DLD1 (cell line): ENCODE results near the gene STARD10.

Experiments
- in situ Hi-C: cut with HindIII; loops from 2 replicates; pipeline ENCODE4 v1.10.0; 2017; ENCODE audit warnings: low sequenced_read_pairs

The STARD10 gene

DNA sequence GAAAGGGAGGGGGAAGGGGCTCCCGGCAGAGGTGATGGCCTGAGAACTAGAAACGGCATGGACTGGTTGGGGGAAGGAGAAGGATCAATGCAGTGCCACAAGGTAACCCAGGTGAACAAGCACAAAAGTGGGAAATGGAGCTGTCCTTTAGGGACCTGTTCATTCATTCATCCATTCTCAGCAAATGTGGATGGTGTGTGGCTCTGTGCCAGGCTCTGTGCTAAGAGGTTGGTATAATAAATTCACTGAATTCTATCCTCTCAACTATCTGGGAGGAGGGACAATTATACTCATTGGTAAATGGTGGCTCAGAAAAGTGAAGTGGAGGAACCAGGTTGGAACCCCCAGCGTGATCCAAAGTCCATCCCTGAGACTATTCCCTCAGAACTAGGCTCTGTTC, 23.0 kb downstream of the STARD10 start:
- in situ Hi-C loops, result no loop called here

DNA sequence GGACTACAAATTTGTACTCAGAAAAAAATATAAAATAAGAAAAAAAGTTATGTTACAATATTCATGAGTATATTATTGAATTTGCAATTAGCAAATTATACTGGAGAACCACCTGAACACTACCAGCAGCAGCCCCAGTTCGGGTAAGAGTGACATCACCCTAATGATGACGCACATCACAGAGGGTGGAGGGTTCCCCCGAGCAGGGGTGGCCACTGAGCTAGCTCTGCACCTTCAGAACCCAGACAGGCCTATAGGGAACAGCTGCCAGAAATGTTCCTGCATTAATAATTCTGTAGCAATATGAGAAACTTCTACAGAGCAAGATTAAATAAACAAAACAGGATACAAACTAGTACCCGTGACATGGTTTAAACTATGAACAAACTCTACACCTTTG, 24.2 kb downstream of the STARD10 start:
- in situ Hi-C loops, result no loop called here

DNA sequence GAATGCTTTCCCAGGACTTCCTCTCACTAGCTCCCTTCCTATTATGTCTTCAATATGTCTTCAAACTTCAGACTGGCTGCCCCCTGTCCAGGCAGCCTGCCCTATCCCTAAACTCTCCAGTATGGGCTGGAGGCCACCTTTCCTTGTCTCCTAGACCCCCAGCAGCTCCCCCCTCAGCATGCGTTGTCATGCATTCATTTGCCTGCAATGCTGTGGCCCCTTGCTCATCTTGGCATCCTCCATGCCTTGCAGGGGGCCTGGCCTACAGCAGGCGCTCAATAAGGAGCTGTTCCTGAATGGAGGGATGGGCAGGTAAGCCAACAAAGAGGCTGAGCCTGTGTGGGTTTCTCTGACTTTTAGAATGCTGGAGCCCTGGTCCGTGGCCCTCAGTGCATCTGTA, 25.3 kb downstream of the STARD10 start:
- in situ Hi-C loops, result no loop called here

DNA sequence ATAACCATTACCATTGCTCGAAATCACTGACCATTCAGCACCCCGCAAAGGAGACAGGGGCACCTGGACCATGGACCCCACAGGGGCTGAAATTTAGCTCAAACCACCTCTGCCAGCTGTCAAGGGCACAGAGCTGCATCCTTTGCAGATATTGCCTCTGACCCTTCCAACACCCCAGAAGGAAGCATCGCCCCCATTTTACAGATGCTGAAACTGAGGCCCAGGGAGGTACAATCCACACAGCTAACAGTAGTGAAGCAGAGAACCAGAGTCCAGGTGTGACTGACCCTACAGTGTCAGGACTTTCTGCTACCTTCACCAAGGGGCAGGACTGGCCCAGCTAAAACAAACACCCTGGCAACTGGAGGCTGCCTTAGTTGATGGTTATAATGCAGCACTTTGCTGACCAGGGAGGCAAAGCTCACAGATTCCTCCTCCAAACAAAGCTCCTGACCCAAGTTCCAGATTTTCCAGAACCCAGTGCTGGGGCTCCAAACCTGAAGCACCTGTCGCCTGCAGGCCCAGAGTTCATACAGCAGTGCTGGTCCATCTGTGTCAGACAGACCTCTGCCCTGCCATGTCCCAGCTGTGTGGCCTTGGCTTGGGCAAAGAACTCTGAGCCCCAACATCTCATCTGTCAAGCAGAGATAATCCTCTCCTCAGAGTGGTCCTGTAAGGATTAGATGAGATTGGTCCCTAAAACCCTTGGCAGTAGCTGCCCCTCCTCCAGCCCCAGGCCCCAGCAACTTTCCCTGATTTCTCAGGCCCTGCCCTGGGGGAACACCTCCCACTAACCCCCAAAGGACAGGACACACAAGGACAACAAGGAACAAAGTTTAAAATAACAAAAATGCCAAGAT, 26.4 kb downstream of the STARD10 start:
- in situ Hi-C loops, result no loop called here

DNA sequence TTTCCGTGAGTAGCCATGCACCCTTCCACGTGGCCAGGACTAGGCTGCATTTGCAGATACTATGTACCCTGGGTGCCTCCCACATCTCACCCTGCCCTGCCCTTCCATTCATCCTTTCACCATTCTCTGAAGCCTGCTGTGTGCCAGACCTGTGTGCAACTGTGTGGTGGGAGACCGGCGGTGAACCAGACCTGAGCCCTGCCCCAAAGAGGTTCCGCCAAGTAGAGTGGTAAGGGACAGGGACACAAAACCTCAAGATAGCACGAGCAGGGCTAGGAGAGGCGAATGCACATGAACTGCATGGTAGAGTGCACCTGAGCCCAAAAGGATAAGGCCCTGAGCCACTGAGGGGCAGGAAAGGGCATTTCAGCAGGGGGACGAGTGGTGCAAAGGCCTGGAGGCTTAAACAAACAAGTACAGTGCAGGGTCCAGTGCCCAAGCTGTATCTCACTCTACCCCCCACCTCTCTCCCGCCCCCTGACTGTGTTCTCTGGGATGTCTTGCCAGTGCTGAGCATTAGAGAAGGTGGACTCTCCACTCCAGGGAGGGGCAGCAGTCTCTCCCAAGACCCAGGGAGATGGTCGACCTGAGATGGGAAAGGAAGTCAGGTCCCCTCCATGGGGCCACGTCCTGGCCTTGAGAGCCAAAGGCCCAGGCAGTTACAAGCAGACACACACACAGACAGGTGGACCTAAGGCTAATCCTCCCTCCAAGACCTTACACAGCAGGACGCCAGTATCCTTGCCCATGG, 27.5 kb downstream of the STARD10 start:
- in situ Hi-C loops, result no loop called here

DNA sequence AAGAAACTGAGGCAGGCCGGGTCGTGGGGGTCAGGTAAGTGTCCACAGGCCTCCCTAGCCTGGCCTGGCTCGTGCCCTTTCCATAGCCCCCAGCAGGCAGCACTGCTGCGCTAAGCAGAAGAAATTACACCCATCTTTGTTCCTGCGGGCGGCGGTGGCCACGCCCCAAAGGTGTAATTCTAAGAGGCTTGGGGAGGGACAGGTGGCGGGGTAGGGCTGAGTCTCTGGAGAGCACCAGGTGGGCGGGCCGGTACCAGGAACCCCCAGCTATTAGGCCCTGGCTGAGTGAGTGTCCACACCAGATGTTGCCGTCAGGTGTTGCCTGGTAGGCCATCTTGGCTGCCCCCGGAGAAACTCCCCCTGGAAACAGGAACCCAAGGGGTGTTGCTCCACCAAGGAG, 29.3 kb downstream of the STARD10 start:
- in situ Hi-C loops, result no loop called here

DNA sequence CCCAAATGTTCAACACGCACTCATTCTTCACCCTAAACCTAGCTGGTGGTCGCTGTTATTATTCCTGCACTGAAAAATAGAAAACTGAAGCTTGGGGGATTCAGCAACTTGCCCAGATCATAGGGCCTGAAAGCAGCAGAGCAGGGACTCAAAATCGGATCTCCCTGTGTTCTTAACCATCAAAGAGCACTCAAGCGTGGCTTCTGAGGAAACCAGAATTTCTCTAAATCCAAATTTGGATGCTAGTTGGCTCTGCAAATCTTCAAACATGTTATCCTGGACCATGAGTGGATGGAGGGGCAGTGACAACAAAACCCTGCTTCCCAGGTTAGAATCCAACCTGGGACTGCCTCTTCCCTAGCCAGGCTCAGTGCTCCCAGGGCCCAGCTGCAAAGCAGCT, 30.0 kb downstream of the STARD10 start:
- in situ Hi-C loops, result no loop called here

DNA sequence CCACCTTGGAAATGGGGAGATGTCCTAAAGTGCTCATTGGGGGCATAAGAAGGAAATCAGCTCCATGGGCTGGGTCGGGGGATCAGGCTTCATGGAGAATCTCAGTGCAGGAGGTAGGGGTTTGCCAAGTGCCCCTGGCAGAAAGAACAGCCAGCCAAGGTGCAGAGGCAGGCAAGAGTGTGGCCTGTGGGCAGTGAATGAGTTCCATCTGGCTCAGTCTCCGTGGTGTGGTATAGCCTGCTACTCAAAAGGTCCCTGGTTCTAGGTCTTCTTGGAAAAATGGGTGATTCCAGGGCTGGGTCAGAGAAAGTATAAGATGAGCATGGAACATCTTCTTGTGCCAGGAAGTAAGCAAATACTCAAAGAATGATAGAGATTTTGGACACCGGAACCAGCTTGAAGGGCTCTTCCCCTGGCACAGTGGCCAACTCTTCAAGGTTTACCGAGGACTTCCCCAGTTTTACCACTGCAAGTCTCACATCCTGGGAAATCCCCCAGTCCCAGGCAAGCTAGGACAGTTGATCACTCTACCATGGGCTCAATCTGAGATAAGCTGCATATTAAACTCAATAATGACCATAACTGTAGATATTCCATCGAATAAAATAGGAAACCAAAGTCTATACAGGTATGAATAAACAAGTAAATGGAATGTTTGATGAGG, 31.1 kb downstream of the STARD10 start:
- in situ Hi-C loops, result no loop called here

DNA sequence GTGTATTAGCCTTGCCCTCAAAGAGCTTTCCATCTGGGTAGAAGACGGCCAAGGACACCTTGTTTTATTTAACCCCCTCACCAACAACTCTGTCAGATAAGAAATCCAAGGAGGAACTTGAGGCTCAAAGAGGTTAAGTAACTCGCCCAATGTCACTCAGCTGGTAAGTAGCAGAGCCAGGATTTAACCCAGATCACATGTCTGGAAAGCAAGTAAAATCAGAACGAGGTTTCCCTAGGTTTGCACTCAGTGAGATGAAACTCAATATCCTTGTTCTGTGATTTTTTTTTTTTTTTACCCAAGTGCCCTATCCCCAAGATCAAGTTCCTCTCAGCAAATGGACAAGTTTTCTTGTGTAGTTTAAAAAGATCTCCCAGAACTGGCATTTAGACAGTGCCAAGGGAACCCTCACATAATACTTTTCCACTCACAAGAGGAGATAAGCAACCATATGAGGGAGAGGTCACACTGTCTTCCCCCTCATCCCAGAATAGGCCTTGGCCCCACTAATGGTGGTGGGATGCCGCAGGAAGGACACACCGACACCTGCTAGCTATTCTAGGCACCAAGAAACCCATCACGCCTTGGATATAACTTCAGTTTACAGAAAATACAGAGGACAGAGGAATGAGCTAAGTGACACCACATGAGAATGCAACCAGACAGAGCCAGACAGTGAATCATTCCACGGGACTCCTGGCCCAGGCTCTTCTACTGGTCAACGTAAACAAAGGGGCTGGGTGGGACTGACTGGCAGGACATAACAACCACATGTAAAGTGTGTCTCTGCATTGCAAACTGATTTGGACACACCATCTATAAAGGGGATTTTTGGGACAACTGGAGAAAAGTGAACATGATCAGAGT, 33.1 kb downstream of the STARD10 start:
- in situ Hi-C loops, result no loop called here

DNA sequence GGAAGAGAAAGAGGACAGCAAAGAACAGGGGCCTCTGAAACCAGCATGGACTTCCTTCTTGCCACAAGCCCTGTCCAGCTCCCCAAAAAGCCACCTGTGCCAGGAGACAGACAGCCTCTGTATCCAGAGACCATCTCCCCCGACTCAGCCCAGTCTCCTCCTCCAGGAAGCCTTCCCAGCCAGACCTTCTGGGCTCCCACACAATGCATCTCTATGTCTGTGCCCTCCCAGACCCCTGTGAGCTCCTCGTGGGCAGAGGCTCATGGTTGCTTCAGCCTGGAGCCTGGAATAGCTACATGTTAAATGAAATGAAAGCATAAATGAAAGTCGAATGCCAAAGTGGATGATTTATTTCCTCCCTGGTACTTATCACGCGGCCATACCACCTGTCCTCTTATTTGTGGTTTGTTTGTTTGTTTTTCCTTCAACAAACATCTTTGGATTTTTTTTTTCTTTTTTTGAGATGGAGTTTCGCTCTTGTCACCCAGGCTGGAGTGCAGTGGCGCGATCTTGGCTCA, 34.3 kb downstream of the STARD10 start:
- in situ Hi-C loops, result no loop called here

DNA sequence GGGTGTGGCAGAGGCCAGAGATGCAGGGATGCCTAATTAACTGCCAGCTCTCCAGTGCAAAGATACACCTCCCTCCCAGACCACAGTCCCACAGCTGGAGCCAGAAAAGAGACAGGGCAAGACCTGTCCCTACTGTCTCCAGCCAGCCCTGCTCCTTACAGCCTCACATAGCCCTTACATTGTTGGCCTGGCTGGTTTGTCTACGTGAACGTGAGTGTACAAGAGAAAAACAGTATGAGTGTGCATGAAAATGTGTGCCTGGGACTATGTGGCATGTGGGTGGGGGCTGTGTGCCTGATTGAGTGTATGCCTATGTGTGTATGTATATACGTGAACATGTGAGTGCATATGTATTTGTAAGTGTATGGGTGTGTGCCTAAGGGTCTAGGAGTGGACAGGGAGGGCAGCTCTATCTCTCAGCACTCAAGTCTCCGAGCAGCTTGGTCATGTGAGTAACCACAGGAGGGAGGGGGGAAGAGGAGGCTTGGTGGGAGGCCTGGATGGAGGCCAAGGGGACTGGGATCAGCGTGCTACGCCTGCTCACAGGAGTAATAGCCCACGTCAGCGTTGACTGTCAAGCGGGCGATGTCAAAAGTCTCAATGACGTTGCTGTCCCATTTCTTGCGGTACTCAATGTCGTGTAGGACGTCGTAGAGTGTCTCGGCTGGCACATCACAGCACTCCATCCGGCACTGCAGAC, 35.0 kb downstream of the STARD10 start:
- in situ Hi-C loops, result no loop called here

DNA sequence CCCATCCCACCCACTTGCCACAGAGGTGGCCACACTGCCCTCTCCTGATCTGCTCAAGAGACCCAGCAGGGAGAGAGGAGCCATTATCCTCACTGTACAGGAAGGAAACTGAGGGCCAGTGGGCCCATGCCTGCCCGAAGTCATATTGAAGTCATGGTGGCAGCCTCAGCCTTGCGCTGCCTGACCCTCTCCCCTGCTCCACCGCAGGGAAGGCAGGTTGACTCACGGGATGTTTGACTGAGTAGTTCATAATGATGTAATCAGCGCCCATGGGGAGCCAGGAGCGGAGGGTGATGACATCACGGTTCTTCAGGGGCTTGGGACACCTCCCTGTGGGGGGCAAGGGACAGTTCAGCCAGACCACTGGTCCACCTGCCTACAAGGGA, 35.5 kb downstream of the STARD10 start:
- in situ Hi-C loops, result no loop called here

DNA sequence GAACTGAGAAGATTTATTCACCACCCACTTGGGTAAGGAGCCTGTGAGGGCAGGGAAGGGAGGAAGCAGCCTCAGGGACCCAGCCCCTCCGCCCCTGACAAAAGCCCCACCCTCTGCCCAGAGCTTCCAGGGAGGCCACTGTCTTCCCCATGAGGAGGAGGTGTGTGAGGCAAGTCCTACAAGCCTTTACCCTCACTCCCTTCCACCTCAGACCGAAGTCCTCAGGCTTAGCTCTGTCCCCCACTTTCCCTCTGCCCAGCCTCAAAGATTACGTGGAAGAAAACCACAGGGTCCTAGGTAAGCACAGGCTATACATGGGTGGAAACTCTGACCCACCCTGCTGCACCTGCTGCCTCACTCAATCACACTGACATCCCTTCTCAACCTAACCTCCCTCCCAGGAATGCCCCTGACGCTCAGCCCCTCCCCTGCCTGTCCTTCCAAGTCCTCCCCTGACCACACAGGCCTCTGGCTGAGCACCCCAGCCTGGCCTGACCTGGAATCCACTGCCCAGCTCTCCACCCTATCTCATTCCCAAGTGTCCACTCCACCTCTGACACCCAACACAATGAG, 38.0 kb downstream of the STARD10 start:
- in situ Hi-C loops, result no loop called here

DNA sequence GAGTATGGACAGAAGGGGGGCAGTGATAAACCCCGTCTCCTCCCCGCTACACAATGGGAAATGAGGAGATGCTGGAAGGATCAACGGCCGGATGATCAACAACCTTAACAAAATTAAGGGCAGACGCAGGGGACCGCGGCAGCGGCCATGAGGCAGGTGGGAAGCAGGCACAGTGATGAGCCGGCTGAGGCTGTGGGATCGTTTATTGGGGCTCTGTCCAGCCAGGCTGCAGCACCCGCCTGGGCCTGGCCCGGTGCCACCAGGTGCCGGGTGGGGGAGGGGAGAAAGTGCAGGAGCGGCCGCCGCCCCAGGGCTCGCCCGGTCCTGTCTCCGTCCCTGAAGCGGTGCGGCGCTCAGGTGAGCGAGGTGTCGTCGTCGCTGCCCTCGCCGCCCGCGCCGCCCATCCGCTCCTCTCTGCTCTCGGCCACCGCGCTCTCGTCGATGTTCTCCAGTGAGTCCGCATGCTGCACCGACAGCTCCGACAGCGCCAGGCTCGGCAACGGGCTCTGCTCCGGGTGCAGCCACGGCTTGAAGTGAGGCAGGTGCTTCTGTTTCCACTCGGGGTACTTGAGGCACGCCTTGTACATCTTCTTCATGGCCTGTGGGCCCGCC, 39.2 kb downstream of the STARD10 start:
- in situ Hi-C loops, result loop anchor here (5.0 kb wide), 1 partner anchor 68 kb away; no protein-coding TSS in a partner anchor

DNA sequence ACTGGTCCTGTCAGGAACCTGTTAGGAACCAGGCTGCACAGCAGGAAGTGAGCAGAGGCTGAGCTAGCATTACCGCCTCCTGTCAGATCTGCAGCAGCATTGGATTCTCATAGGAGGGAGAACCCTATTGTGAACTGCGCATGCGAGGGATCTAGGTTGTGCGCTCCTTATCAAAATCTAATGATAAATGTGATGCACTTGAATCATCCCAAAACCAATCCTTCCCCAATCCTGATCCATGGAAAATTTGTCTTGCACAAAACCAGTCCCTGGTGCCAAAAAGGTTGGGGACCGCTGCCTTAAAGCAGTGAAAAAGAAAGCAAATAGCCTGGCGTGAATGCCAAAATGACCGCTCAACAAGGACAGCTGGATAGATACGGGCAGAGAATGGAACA, 39.7 kb downstream of the STARD10 start:
- in situ Hi-C loops, result loop anchor here (5.0 kb wide), 1 partner anchor 68 kb away; no protein-coding TSS in a partner anchor

DNA sequence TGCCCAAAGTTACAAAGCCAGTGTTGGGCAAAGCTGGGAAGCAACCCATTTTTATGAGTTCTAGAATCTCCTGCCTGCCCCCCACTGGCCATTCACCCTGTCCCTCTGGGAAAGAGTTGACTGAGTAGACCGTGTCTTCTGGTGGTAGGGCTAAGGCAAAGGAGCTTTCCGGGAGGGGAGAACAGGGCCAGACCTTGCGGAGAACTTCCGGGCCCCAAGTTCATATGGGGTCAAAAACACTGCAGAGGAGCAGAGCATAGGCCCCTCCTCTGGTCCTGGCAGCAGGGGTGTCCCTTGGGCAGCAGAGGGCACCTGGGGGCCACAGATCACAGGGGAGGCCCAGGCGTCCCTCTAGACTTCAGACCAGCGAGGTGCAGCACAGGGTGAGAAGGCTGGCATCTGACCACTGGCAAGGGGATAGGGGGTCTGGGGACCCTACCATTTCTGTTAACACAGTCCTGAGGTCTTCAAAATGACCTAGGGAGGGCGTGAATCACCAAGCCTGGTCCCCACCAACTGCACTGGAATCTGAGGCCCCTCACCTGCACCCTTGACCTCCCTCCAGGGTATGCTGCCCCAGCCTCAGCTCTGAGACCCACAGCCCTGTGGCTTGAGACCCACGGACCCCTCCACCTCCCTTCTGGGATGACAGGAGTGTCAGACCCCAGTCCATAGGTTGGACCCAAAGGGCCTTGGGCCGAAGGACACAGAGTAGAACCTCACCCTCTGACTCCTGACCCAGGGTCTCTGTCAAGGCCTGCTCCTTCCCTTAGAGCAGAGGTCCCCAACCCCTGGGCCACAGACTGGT, 40.3 kb downstream of the STARD10 start:
- in situ Hi-C loops, result loop anchor here (5.0 kb wide), 1 partner anchor 69 kb away; no protein-coding TSS in a partner anchor

DNA sequence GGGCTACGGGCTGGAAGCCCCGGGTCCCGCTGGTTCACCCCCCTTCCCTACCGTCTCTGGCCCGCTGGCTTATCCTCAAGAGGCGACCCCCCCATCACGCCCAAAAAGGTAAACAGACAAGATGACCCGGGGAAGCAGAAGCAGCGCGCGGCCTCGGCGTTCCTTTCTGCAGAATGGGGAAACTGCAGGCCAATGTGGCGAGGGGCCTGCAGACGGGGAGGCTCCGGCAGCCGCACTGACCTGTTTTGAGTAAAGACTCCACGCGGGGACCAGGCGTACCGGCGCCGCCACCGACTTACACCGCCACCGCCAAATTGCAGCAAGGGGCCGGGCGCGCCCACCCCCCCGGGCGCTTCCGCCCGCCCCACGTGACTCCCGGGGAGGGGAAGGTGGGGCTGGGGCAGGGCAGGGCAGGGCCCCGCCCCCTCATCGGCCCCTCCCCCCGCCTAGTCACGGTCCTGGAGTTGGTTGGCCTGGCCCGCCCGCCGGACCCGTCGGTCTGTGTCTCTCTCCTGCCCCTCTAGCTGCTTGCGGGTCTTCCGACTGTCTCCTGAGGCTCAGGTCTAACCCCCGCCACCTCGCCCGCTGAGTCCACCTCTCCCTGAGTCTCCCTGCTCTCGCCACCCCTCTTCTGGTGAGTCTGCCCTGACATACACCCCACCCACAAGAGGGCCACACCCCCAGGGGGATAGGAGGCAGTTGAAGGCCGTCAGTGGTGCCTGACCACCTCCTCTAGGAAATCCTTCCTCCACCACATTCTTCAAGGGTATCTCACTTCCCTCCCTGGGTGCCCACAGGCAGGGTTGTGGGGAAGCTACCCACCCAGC, 41.5 kb downstream of the STARD10 start, which contains the start of gene ARAP1:
TSS of gene ARAP1 (minus strand) at position 321 of the 827 bp plus-strand sequence. CDS start 25,280 bp downstream, outside the sequence.
- in situ Hi-C loops, result loop anchor here (5.0 kb wide), 1 partner anchor 70 kb away; no protein-coding TSS in a partner anchor
